Muscle layer of duodenum (tissue), 2 donors: ENCODE results near the gene HCK.

Source experiments
- H3K27ac ChIP-seq: one replicate; pipeline ENCODE4 v1.7.0; 2013; ENCODE audit warnings: mild to moderate bottlenecking, low read length
- H3K27me3 ChIP-seq: one replicate; pipeline ENCODE4 v1.7.0; 2013; ENCODE audit warnings: low read depth, mild to moderate bottlenecking, control low read depth, low read length
- H3K36me3 ChIP-seq, 2 donors: one replicate each; pipeline ENCODE4 v1.7.0; 2013; ENCODE audit warnings: low read length in 2 of 2, control low read depth in 1 of 2, mild to moderate bottlenecking in 1 of 2; ENCODE audit not compliant: insufficient read depth in 2 of 2, control insufficient read depth in 1 of 2
- H3K4me1 ChIP-seq, 2 donors: one replicate each; pipeline ENCODE4 v1.7.0; 2013; ENCODE audit warnings: low read length in 2 of 2, mild to moderate bottlenecking in 2 of 2, control low read depth in 1 of 2, moderate library complexity in 1 of 2; ENCODE audit not compliant: insufficient read depth in 2 of 2, control insufficient read depth in 1 of 2
- H3K4me3 ChIP-seq, 2 donors: one replicate each; pipeline ENCODE4 v1.7.0; 2013; ENCODE audit warnings: low read length in 2 of 2, low read depth in 1 of 2, mild to moderate bottlenecking in 1 of 2
- H3K9me3 ChIP-seq, 2 donors: one replicate each; pipeline ENCODE4 v1.7.0; 2013; ENCODE audit warnings: low read length in 2 of 2, control low read depth in 1 of 2, mild to moderate bottlenecking in 1 of 2; ENCODE audit not compliant: control insufficient read depth in 1 of 2
- donor health status: healthy.

HCK gene

GRCh38 chr20:32017711-32018251, 34.3 kb upstream of the HCK start:
- no peak overlapping the region for H3K4me3 ChIP-seq
- H3K27ac ChIP-seq, result no peak overlapping the region
- H3K27me3 ChIP-seq, result peaks cover 21% of the 10 kb centered on the region
- H3K4me1 ChIP-seq, result peaks cover 5 to 9% of the 10 kb centered on the region in 2 donors
- no peaks in the 10 kb centered on the region for H3K9me3 ChIP-seq
- H3K36me3 ChIP-seq, result no peaks in the 10 kb centered on the region

GRCh38 chr20:32018269-32019155, 33.5 kb upstream of the HCK start:
- no peaks in the 10 kb centered on the region for H3K9me3 ChIP-seq
- no peak overlapping the region for H3K27ac ChIP-seq
- peaks cover 21% of the 10 kb centered on the region for H3K27me3 ChIP-seq
- H3K4me3 ChIP-seq, result peak overlapping the region; percentile 26 to 70
- peaks cover 5 to 9% of the 10 kb centered on the region in 2 donors for H3K4me1 ChIP-seq
- H3K36me3 ChIP-seq, result no peaks in the 10 kb centered on the region

- Histone ChIP-seq H3K36me3 (no peaks in the 10 kb centered on the region), H3K4me1 (peaks cover 5 to 9% of the 10 kb centered on the region in 2 donors), H3K9me3 (no peaks in the 10 kb centered on the region), H3K27me3 (peaks cover 21% of the 10 kb centered on the region), H3K4me3 (no peak overlapping the region), H3K27ac (no peak overlapping the region)
Measured at GRCh38 chr20:32019156-32019510, 32.9 kb upstream of the HCK start.

- H3K27me3 ChIP-seq, result peaks cover 21% of the 10 kb centered on the region
- no peak overlapping the region for H3K4me3 ChIP-seq
- no peaks in the 10 kb centered on the region for H3K36me3 ChIP-seq
- no peak overlapping the region for H3K27ac ChIP-seq
- H3K9me3 ChIP-seq, result no peaks in the 10 kb centered on the region
- peaks cover 5 to 9% of the 10 kb centered on the region in 2 donors for H3K4me1 ChIP-seq
Measured at GRCh38 chr20:32019563-32020463, 32.2 kb upstream of the HCK start.

GRCh38 chr20:32021091-32021490, 31.0 kb upstream of the HCK start:
- H3K27ac ChIP-seq, result no peak overlapping the region
- H3K27me3 ChIP-seq, result peaks cover 21% of the 10 kb centered on the region
- no peaks in the 10 kb centered on the region for H3K36me3 ChIP-seq
- no peaks in the 10 kb centered on the region for H3K9me3 ChIP-seq
- peaks cover 5 to 9% of the 10 kb centered on the region in 2 donors for H3K4me1 ChIP-seq
- H3K4me3 ChIP-seq, result no peak overlapping the region

GRCh38 chr20:32024683-32025295, 27.3 kb upstream of the HCK start:
- H3K27ac ChIP-seq, result no peak overlapping the region
- no peak overlapping the region for H3K4me3 ChIP-seq
- H3K27me3 ChIP-seq, result peaks cover 9% of the 10 kb centered on the region
- no peaks in the 10 kb centered on the region for H3K36me3 ChIP-seq
- peaks cover 0 to 1% of the 10 kb centered on the region in 2 donors for H3K4me1 ChIP-seq
- no peaks in the 10 kb centered on the region for H3K9me3 ChIP-seq

GRCh38 chr20:32027643-32028042, 24.4 kb upstream of the HCK start:
- peaks cover 0 to 10% of the 10 kb centered on the region in 2 donors for H3K4me1 ChIP-seq
- H3K4me3 ChIP-seq, result no peak overlapping the region
- no peak overlapping the region for H3K27ac ChIP-seq
- no peaks in the 10 kb centered on the region for H3K27me3 ChIP-seq
- H3K36me3 ChIP-seq, result no peaks in the 10 kb centered on the region
- H3K9me3 ChIP-seq, result no peaks in the 10 kb centered on the region

GRCh38 chr20:32028647-32029372, 23.2 kb upstream of the HCK start:
- Histone ChIP-seq H3K36me3 (no peaks in the 10 kb centered on the region), H3K4me3 (no peak overlapping the region)

GRCh38 chr20:32029561-32029960, 22.5 kb upstream of the HCK start:
- H3K4me1 ChIP-seq, result peaks cover 0 to 10% of the 10 kb centered on the region in 2 donors

More at GRCh38 chr20:32028647-32029372, 23.2 kb upstream of the HCK start:
- Histone ChIP-seq H3K4me1 (peaks cover 0 to 10% of the 10 kb centered on the region in 2 donors), H3K27ac (no peak overlapping the region), H3K27me3 (no peaks in the 10 kb centered on the region), H3K9me3 (no peaks in the 10 kb centered on the region)

GRCh38 chr20:32031007-32031958, 20.8 kb upstream of the HCK start:
- H3K4me1 ChIP-seq, result peaks cover 0 to 10% of the 10 kb centered on the region in 2 donors
- H3K27ac ChIP-seq, result no peak overlapping the region
- peaks cover 10% of the 10 kb centered on the region for H3K27me3 ChIP-seq
- H3K9me3 ChIP-seq, result no peaks in the 10 kb centered on the region
- H3K36me3 ChIP-seq, result no peaks in the 10 kb centered on the region
- H3K4me3 ChIP-seq, result peak overlapping the region; percentile 17 to 52

More at GRCh38 chr20:32029561-32029960, 22.5 kb upstream of the HCK start:
- peaks cover under 1% of the 10 kb centered on the region for H3K27me3 ChIP-seq
- H3K9me3 ChIP-seq, result no peaks in the 10 kb centered on the region
- no peaks in the 10 kb centered on the region for H3K36me3 ChIP-seq
- H3K27ac ChIP-seq, result no peak overlapping the region
- H3K4me3 ChIP-seq, result no peak overlapping the region
